HepG2 (cell line): ENCODE results near the gene HECTD1. TPM values are rescaled to one million over a fixed set of nuclear protein-coding genes. Genes with fewer than 3 reads are reported as not detected.
A peak's percentile ranks its signal among the peaks of the same experiment; 100 is the strongest.

Source experiments
- ATRX ChIP-seq: sonication (generic); formaldehyde crosslinking; IDR thresholded peaks from 2 replicates; pipeline ENCODE4 v1.4.0; 2020; ENCODE audit warnings: missing genetic modification reagents, borderline replicate concordance
- DNMT1 ChIP-seq: sonication (generic); formaldehyde crosslinking; IDR thresholded peaks from 2 replicates; pipeline ENCODE4 v1.5.1; 2020; ENCODE audit warnings: mild to moderate bottlenecking, missing genetic modification reagents
- DRAP1 ChIP-seq: IDR thresholded peaks from 2 replicates; pipeline ENCODE4 v1.6.1; 2016; ENCODE audit warnings: missing genetic modification reagents, missing compliant biosample characterization
- GFI1 ChIP-seq: sonication (generic); formaldehyde crosslinking; IDR thresholded peaks from 2 replicates; pipeline ENCODE4 v1.5.0; 2020; ENCODE audit warnings: missing genetic modification reagents, mild to moderate bottlenecking, borderline replicate concordance
- KLF9 ChIP-seq: IDR thresholded peaks from 2 replicates; pipeline ENCODE4 v1.6.1; 2016; ENCODE audit warnings: low read depth
- MIER2 ChIP-seq: IDR thresholded peaks from 2 replicates; pipeline ENCODE4 v1.6.1; 2016; ENCODE audit warnings: missing biosample characterization, missing genetic modification reagents
- NFYB ChIP-seq: sonication (generic); formaldehyde crosslinking; IDR thresholded peaks from 2 replicates; pipeline ENCODE4 v1.4.0; 2020; ENCODE audit warnings: missing genetic modification reagents
- NR2C2 ChIP-seq: sonication (generic); formaldehyde crosslinking; IDR thresholded peaks from 2 replicates; pipeline ENCODE4 v1.4.0; 2020; ENCODE audit warnings: missing genetic modification reagents, mild to moderate bottlenecking, moderate library complexity, borderline replicate concordance
- RARA ChIP-seq: IDR thresholded peaks from 2 replicates; pipeline ENCODE4 v1.6.1; 2016; ENCODE audit warnings: missing genetic modification reagents, missing compliant biosample characterization
- SMC3 ChIP-seq: IDR thresholded peaks from 2 replicates; pipeline ENCODE4 v1.6.1; 2011; ENCODE audit warnings: low read length, improper control_type of control experiment
- THAP9 ChIP-seq: sonication (generic); formaldehyde crosslinking; IDR thresholded peaks from 2 replicates; pipeline ENCODE4; 2020; ENCODE audit warnings: missing genetic modification reagents, mild to moderate bottlenecking, borderline replicate concordance
- ZBTB4 ChIP-seq: sonication (generic); formaldehyde crosslinking; IDR thresholded peaks from 2 replicates; pipeline ENCODE4 v1.4.0; 2020; ENCODE audit warnings: missing genetic modification reagents, mild to moderate bottlenecking, borderline replicate concordance
- ZMAT3 ChIP-seq: sonication (generic); formaldehyde crosslinking; conservative IDR thresholded peaks from 2 replicates; pipeline ENCODE4 v1.7.0; 2021; ENCODE audit warnings: missing genetic modification reagents
- ZNF12 ChIP-seq: sonication (generic); formaldehyde crosslinking; IDR thresholded peaks from 2 replicates; pipeline ENCODE4 v1.5.0; 2020; ENCODE audit warnings: missing genetic modification reagents
- ZNF232 ChIP-seq: sonication (generic); formaldehyde crosslinking; IDR thresholded peaks from 2 replicates; pipeline ENCODE4 v1.4.0; 2020; ENCODE audit warnings: missing genetic modification reagents, borderline replicate concordance
- ZNF337 ChIP-seq: sonication (generic); formaldehyde crosslinking; IDR thresholded peaks from 2 replicates; pipeline ENCODE4 v1.5.1; 2020; ENCODE audit warnings: missing genetic modification reagents, low read depth, mild to moderate bottlenecking, borderline replicate concordance
- ZNF44 ChIP-seq: sonication (generic); formaldehyde crosslinking; IDR thresholded peaks from 2 replicates; pipeline ENCODE4 v1.5.1; 2020; ENCODE audit warnings: mild to moderate bottlenecking, missing genetic modification reagents
- ZNF547 ChIP-seq: sonication (generic); formaldehyde crosslinking; IDR thresholded peaks from 2 replicates; pipeline ENCODE4 v1.5.1; 2020; ENCODE audit warnings: mild to moderate bottlenecking, missing genetic modification reagents
- ZNF598 ChIP-seq: sonication (generic); formaldehyde crosslinking; IDR thresholded peaks from 2 replicates; pipeline ENCODE4 v1.5.1; 2020; ENCODE audit warnings: mild to moderate bottlenecking, missing genetic modification reagents, borderline replicate concordance
- ZNF770 ChIP-seq: sonication (generic); formaldehyde crosslinking; IDR thresholded peaks from 2 replicates; pipeline ENCODE4 v1.5.0; 2020; ENCODE audit warnings: mild to moderate bottlenecking, missing genetic modification reagents
- ZNF792 ChIP-seq: IDR thresholded peaks from 2 replicates; pipeline ENCODE4 v1.6.1; 2016
- polyA plus RNA-seq, 8 experiments: library from polyadenylated mRNA; depleted of rRNA in 3 of 8; stranded (reverse) in 7 of 8; unstranded in 1 of 8; fragments of >200 nt; fragmentation: Illumina TruSeq in 4 of 8; extraction: Trizol in 4 of 8; gene quantifications; 2 replicates each; pipeline versions ENCODE4 v1.2.1 to v1.2.3, GENCODE V29; 2011 to 2016; ENCODE audit warnings: low read depth in 4 of 8, missing spikeins in 1 of 8, mixed read lengths in 1 of 8; ENCODE audit not compliant: insufficient read depth in 1 of 8
- total RNA-seq, 5 experiments: library from RNA; depleted of rRNA; stranded (reverse); fragments of >200 nt; fragmentation: Illumina TruSeq; extraction: Trizol; gene quantifications; 2 replicates each; pipeline ENCODE4 v1.2.3, GENCODE V29; 2016; ENCODE audit warnings: low read depth in 1 of 5

The HECTD1 gene
- total and polyA plus RNA-seq, 2 of the 13 experiments (the other 11 are each of a cell fraction or from before 2014, with no cell fraction given): 312 to 560 TPM

- TF ChIP-seq ZNF44 (CRISPR knock-in tag) (peak; percentile 55; the same call in 1 of the 2 replicates), ZNF337 (CRISPR knock-in tag) (peak; percentile 44; the same call in 1 of the 2 replicates), GFI1 (CRISPR knock-in tag) (no peak), ZNF792 (0 out of 2 replicates have a peak, but pooled peaks have one; percentile 31), ZMAT3 (CRISPR knock-in tag) (peak; percentile 70; the same call in 1 of the 2 replicates), DRAP1 (0 out of 2 replicates have a peak, but pooled peaks have one; percentile 20), SMC3 (no peak), THAP9 (CRISPR knock-in tag) (peak; percentile 25; the same call in 1 of the 2 replicates), ZNF547 (0 out of 2 replicates have a peak, but pooled peaks have one; percentile 63), ZNF12 (0 out of 2 replicates have a peak, but pooled peaks have one; percentile 44), ZBTB4 (0 out of 2 replicates have a peak, but pooled peaks have one; percentile 45), ZNF770 (peak; percentile 86; the same call in 1 of the 2 replicates), ZNF598 (peak; percentile 3; the same call in 1 of the 2 replicates), NR2C2 (CRISPR knock-in tag) (no peak), KLF9 (CRISPR knock-in tag) (0 out of 2 replicates have a peak, but pooled peaks have one; percentile 64), ATRX (CRISPR knock-in tag) (0 out of 2 replicates have a peak, but pooled peaks have one; percentile 34), RARA (CRISPR knock-in tag) (peak; percentile 27), NFYB (CRISPR knock-in tag) (0 out of 2 replicates have a peak, but pooled peaks have one; percentile 1), MIER2 (CRISPR knock-in tag) (0 out of 2 replicates have a peak, but pooled peaks have one; percentile 19), ZNF232 (CRISPR knock-in tag) (0 out of 2 replicates have a peak, but pooled peaks have one; percentile 58), DNMT1 (CRISPR knock-in tag) (0 out of 2 replicates have a peak, but pooled peaks have one; percentile 24)
These were observed 49.1 kb upstream of the HECTD1 start (continued) for GRCh38 chr14:31256534-31257243.
